Transverse colon (tissue), 4 donors: Measurements from ENCODE around the gene OTOF. TPM values are rescaled to one million over a fixed set of nuclear protein-coding genes. Genes with fewer than 3 reads are reported as not detected.

Experiments used
- DNase-seq: peaks from one replicate; pipeline ENCODE4 v3.0.0-alpha.2; 2019
- H3K27ac ChIP-seq, 4 donors: fragments of 200-600 bp; sonication (generic); 2 replicates each; pipeline ENCODE4 v1.5.1; 2016 to 2018; ENCODE audit warnings: inconsistent platforms in 4 of 4
- H3K27me3 ChIP-seq: fragments of 200-600 bp; sonication (generic); 2 replicates; pipeline ENCODE4 v1.5.1; 2017; ENCODE audit warnings: inconsistent platforms
- H3K36me3 ChIP-seq, 4 donors: fragments of 200-600 bp; sonication (generic); 2 replicates each; pipeline ENCODE4 v1.5.1; 2017 to 2019; ENCODE audit warnings: inconsistent platforms in 4 of 4
- H3K4me1 ChIP-seq, 4 donors: fragments of 200-600 bp; sonication (generic); 2 replicates each; pipeline ENCODE4 v1.5.1; 2017 to 2020; ENCODE audit warnings: inconsistent platforms in 4 of 4
- H3K4me3 ChIP-seq, 4 donors: fragments of 200-600 bp; sonication (generic); 1 replicate in 1 of 4; 2 replicates in 3 of 4; pipeline versions ENCODE4 v1.5.1 to v1.6.1; 2017 to 2019; ENCODE audit warnings: inconsistent platforms in 4 of 4
- H3K9me3 ChIP-seq, 2 donors: fragments of 200-600 bp; sonication (generic); 2 replicates each; pipeline ENCODE4 v1.5.1; 2017 to 2019; ENCODE audit warnings: inconsistent platforms in 2 of 2
- CTCF ChIP-seq, 5 experiments: fragments of 200-600 bp in 3 of 5; fragments of 450-650 bp in 2 of 5; sonication (generic) in 3 of 5; IDR thresholded peaks; 1 replicate in 2 of 5; 2 replicates in 3 of 5; pipeline ENCODE4 v1.5.1; 2016 to 2017; ENCODE audit warnings: antibody characterized with exemption in 5 of 5, inconsistent platforms in 3 of 5, mild to moderate bottlenecking in 2 of 5, moderate library complexity in 1 of 5
- EP300 ChIP-seq: sonication (generic); formaldehyde crosslinking; IDR thresholded peaks from one replicate; pipeline ENCODE4 v1.6.1; 2017; ENCODE audit warnings: antibody characterized with exemption, low read depth
- POLR2A ChIP-seq: fragments of 450-650 bp; IDR thresholded peaks from one replicate; pipeline ENCODE4 v1.6.1; 2016; ENCODE audit warnings: antibody characterized with exemption, mild to moderate bottlenecking, moderate library complexity
- POLR2AphosphoS5 ChIP-seq, 3 donors: sonication (generic); formaldehyde crosslinking; IDR thresholded peaks; one replicate each; pipeline ENCODE4 v1.6.1; 2016; ENCODE audit warnings: antibody characterized with exemption in 3 of 3
- WGBS, 2 donors: methylation state at CpG; one replicate each; pipeline ENCODE4 v1.1.5; 2018; ENCODE audit warnings: low coverage in 1 of 2; 5-methylcytosine and 5-hydroxymethylcytosine counted together
- in situ Hi-C, 4 donors: fragments of 200-750 bp; cut with MboI; loops; one replicate each; pipeline versions ENCODE4 v1.15.0 to v1.15.1; 2017; ENCODE audit warnings: low sequenced_read_pairs in 3 of 4, low pct_ligation_motif_present in 1 of 4, low pct_unique_long_range_greater_than_20kb in 1 of 4
- intact Hi-C: fragments of 100-400 bp; cut with DNase I; formaldehyde crosslinking; loops from one replicate; pipeline ENCODE4 v1.15.1; 2023; ENCODE audit warnings: low total_unique reads
- total RNA-seq, 4 donors: library from RNA; depleted of rRNA; stranded (reverse); fragments of >200 nt; gene quantifications; one replicate each; pipeline ENCODE4 v1.1.0, GENCODE V29; 2016

OTOF gene
- total RNA-seq, 4 donors from 2014 or later, result 0.37 TPM; not detected in 3

- in situ Hi-C loops (no loop called here), intact Hi-C loops (no loop called here)
- Histone ChIP-seq H3K36me3 (no peaks in the 10 kb centered on the region), H3K27me3 (no peaks in the 10 kb centered on the region), H3K9me3 (no peaks in the 10 kb centered on the region), H3K4me3 (no peak overlapping the region), H3K27ac (no peak overlapping the region), H3K4me1 (peaks cover 0 to 2% (median 0%) of the 10 kb centered on the region in 4 donors)
- 51 to 73% methylated on average over 5 to 8 of the region's 8 CpGs for WGBS, 2 donors
- DNase-seq, result no peak
- no peak for TF ChIP-seq EP300
- no peak for TF ChIP-seq POLR2AphosphoS5 (IDR thresholded peaks at IDR 0.05)
- no peak for TF ChIP-seq POLR2A
- TF ChIP-seq CTCF (IDR thresholded peaks at IDR 0.05), result no peak
Measured at GRCh38 chr2:26491563-26492167, 13.7 kb upstream of the OTOF start.

- H3K9me3 ChIP-seq, result no peaks in the 10 kb centered on the region
- in situ Hi-C loops (no loop called here), intact Hi-C loops (no loop called here)
- H3K27me3 ChIP-seq, result no peaks in the 10 kb centered on the region
- DNase-seq, result no peak
- 86% methylated on average over 16 of the region's 19 CpGs; no CpG with 5 or more reads in 1 of the 2 donors for WGBS, 2 donors
- no peak for TF ChIP-seq POLR2A
- TF ChIP-seq EP300, result no peak
- no peak for TF ChIP-seq CTCF (IDR thresholded peaks at IDR 0.05)
- no peaks in the 10 kb centered on the region for H3K36me3 ChIP-seq
- H3K27ac ChIP-seq, result no peak overlapping the region
- H3K4me1 ChIP-seq, result peaks cover 0 to 2% (median 0%) of the 10 kb centered on the region in 4 donors
- H3K4me3 ChIP-seq, result no peak overlapping the region
Measured at GRCh38 chr2:26489213-26489850, 11.4 kb upstream of the OTOF start.

- in situ Hi-C loops, result no loop called here
- no peaks in the 10 kb centered on the region for H3K36me3 ChIP-seq
- 89% methylated on average over 20 of the region's 20 CpGs; no CpG with 5 or more reads in 1 of the 2 donors for WGBS, 2 donors
- H3K9me3 ChIP-seq, result no peaks in the 10 kb centered on the region
- TF ChIP-seq POLR2A (no peak), EP300 (no peak), CTCF (IDR thresholded peaks at IDR 0.05) (no peak), POLR2AphosphoS5 (IDR thresholded peaks at IDR 0.05) (no peak)
- no peak overlapping the region for H3K27ac ChIP-seq
- DNase-seq, result no peak
- intact Hi-C loops, result no loop called here
- peaks cover 0 to 2% (median 0%) of the 10 kb centered on the region in 4 donors for H3K4me1 ChIP-seq
- H3K4me3 ChIP-seq, result no peak overlapping the region
- no peaks in the 10 kb centered on the region for H3K27me3 ChIP-seq
Measured at GRCh38 chr2:26488463-26489212, 10.7 kb upstream of the OTOF start.

GRCh38 chr2:26487192-26487591 lies 9.3 kb upstream of the OTOF start:
- Histone ChIP-seq H3K4me1 (peaks cover 0 to 2% (median 0%) of the 10 kb centered on the region in 4 donors), H3K9me3 (no peaks in the 10 kb centered on the region), H3K36me3 (no peaks in the 10 kb centered on the region), H3K27ac (no peak overlapping the region), H3K27me3 (no peaks in the 10 kb centered on the region), H3K4me3 (no peak overlapping the region)
- intact Hi-C loops (no loop called here), in situ Hi-C loops (no loop called here)
- WGBS, 2 donors, result 77 to 80% methylated on average over 1 to 5 of the region's 5 CpGs
- TF ChIP-seq EP300, result no peak
- no peak for TF ChIP-seq POLR2AphosphoS5 (IDR thresholded peaks at IDR 0.05)
- TF ChIP-seq POLR2A, result no peak
- TF ChIP-seq CTCF (IDR thresholded peaks at IDR 0.05), result no peak
- DNase-seq, result no peak
